HepG2 (cell line): ENCODE results near the gene CCDC116. TPM values are rescaled to one million over a fixed set of nuclear protein-coding genes. Genes with fewer than 3 reads are reported as not detected.

ENCODE experiments used
- ARID2 ChIP-seq: sonication (generic); formaldehyde crosslinking; IDR thresholded peaks from 2 replicates; pipeline ENCODE4 v1.8.1; 2022; ENCODE audit warnings: mild to moderate bottlenecking, missing genetic modification reagents, borderline replicate concordance
- ATM ChIP-seq: fragments of 450-650 bp; IDR thresholded peaks from 2 replicates; pipeline ENCODE4 v1.7.1; 2017; ENCODE audit warnings: mild to moderate bottlenecking, borderline replicate concordance
- CCDC6 ChIP-seq: sonication (generic); formaldehyde crosslinking; IDR thresholded peaks from 2 replicates; pipeline ENCODE4 v1.8.1; 2022; ENCODE audit warnings: mild to moderate bottlenecking, missing genetic modification reagents, moderate library complexity
- GATA4 ChIP-seq: sonication (generic); IDR thresholded peaks from 2 replicates; pipeline ENCODE4 v1.6.1; 2016; ENCODE audit warnings: antibody characterized with exemption, low read depth, borderline replicate concordance
- HOXA3 ChIP-seq: sonication (generic); formaldehyde crosslinking; IDR thresholded peaks from 2 replicates; pipeline ENCODE4 v1.5.0; 2020; ENCODE audit warnings: missing genetic modification reagents
- KDM4B ChIP-seq: sonication (generic); formaldehyde crosslinking; IDR thresholded peaks from 2 replicates; pipeline ENCODE4 v1.4.0; 2020; ENCODE audit warnings: missing genetic modification reagents
- MEIS1 ChIP-seq: sonication (generic); formaldehyde crosslinking; IDR thresholded peaks from 2 replicates; pipeline ENCODE4 v1.9.0; 2021; ENCODE audit warnings: mild to moderate bottlenecking, missing genetic modification reagents, moderate library complexity, borderline replicate concordance
- NCOA2 ChIP-seq: sonication (generic); formaldehyde crosslinking; IDR thresholded peaks from 2 replicates; pipeline ENCODE4 v1.8.0; 2022; ENCODE audit warnings: inconsistent platforms
- POLR2A ChIP-seq, 2 experiments: IDR thresholded peaks; 2 replicates each; pipeline ENCODE4 v1.6.1; 2011; ENCODE audit warnings: low read depth in 2 of 2, low read length in 2 of 2, mild to moderate bottlenecking in 1 of 2, moderate library complexity in 1 of 2; ENCODE audit not compliant: insufficient read depth in 1 of 2
- RFX5 ChIP-seq: IDR thresholded peaks from 2 replicates; pipeline ENCODE4 v1.6.1; 2011; ENCODE audit warnings: low read depth, low read length, improper control_type of control experiment
- RXRA ChIP-seq: sonication (generic); formaldehyde crosslinking; IDR thresholded peaks from 2 replicates; pipeline ENCODE4 v1.5.1; 2020; ENCODE audit warnings: missing genetic modification reagents
- SIN3B ChIP-seq: fragments of 150-350 bp; IDR thresholded peaks from 2 replicates; pipeline ENCODE4 v1.6.1; 2014; ENCODE audit warnings: low read length
- SIX1 ChIP-seq: sonication (generic); formaldehyde crosslinking; IDR thresholded peaks from 2 replicates; pipeline ENCODE4 v1.4.0; 2020; ENCODE audit warnings: missing genetic modification reagents, borderline replicate concordance
- SMC3 ChIP-seq: IDR thresholded peaks from 2 replicates; pipeline ENCODE4 v1.6.1; 2011; ENCODE audit warnings: low read length, improper control_type of control experiment
- SP5 ChIP-seq: IDR thresholded peaks from 2 replicates; pipeline ENCODE4 v1.6.1; 2016; ENCODE audit warnings: low read depth, borderline replicate concordance
- ZNF430 ChIP-seq: sonication (generic); formaldehyde crosslinking; IDR thresholded peaks from 2 replicates; pipeline ENCODE4 v1.9.0; 2021; ENCODE audit warnings: mild to moderate bottlenecking, missing genetic modification reagents
- ZNF432 ChIP-seq: sonication (generic); formaldehyde crosslinking; IDR thresholded peaks from 2 replicates; pipeline ENCODE4 v1.5.0; 2020; ENCODE audit warnings: missing genetic modification reagents, mild to moderate bottlenecking, borderline replicate concordance
- ZNF589 ChIP-seq: sonication (generic); formaldehyde crosslinking; conservative IDR thresholded peaks from 2 replicates; pipeline ENCODE4 v1.8.0; 2022; ENCODE audit warnings: mild to moderate bottlenecking, moderate library complexity, missing genetic modification reagents
- ZNF619 ChIP-seq: sonication (generic); formaldehyde crosslinking; IDR thresholded peaks from 2 replicates; pipeline ENCODE4 v1.4.0; 2020; ENCODE audit warnings: mild to moderate bottlenecking, missing genetic modification reagents
- ZNF724P ChIP-seq: sonication (generic); formaldehyde crosslinking; IDR thresholded peaks from 2 replicates; pipeline ENCODE4 v1.8.0; 2022; ENCODE audit warnings: missing genetic modification reagents, borderline replicate concordance
- polyA plus RNA-seq, 8 experiments: library from polyadenylated mRNA; depleted of rRNA in 3 of 8; stranded (reverse) in 7 of 8; unstranded in 1 of 8; fragments of >200 nt; fragmentation: Illumina TruSeq in 4 of 8; extraction: Trizol in 4 of 8; gene quantifications; 2 replicates each; pipeline versions ENCODE4 v1.2.1 to v1.2.3, GENCODE V29; 2011 to 2016; ENCODE audit warnings: low read depth in 4 of 8, missing spikeins in 1 of 8, mixed read lengths in 1 of 8; ENCODE audit not compliant: insufficient read depth in 1 of 8
- total RNA-seq, 5 experiments: library from RNA; depleted of rRNA; stranded (reverse); fragments of >200 nt; fragmentation: Illumina TruSeq; extraction: Trizol; gene quantifications; 2 replicates each; pipeline ENCODE4 v1.2.3, GENCODE V29; 2016; ENCODE audit warnings: low read depth in 1 of 5
- TF ChIP-seq, protein P1 (sequence below): sonication (generic); IDR thresholded peaks from 2 replicates; pipeline ENCODE4 v1.6.1; 2016; ENCODE audit warnings: low read depth, borderline replicate concordance
- TF ChIP-seq, protein P2 (sequence below): sonication (generic); formaldehyde crosslinking; IDR thresholded peaks from 2 replicates; pipeline ENCODE4 v1.4.0; 2020; ENCODE audit warnings: missing genetic modification reagents, borderline replicate concordance
- TF ChIP-seq, protein P3 (sequence below): sonication (generic); formaldehyde crosslinking; IDR thresholded peaks from 2 replicates; pipeline ENCODE4 v1.5.0; 2020; ENCODE audit warnings: missing genetic modification reagents
- TF ChIP-seq, protein P4 (sequence below): sonication (generic); formaldehyde crosslinking; IDR thresholded peaks from 2 replicates; pipeline ENCODE4 v1.4.0; 2020; ENCODE audit warnings: low read depth, mild to moderate bottlenecking, missing genetic modification reagents
- TF ChIP-seq, protein P5 (sequence below): sonication (generic); formaldehyde crosslinking; IDR thresholded peaks from 2 replicates; pipeline ENCODE4 v1.4.0; 2020; ENCODE audit warnings: mild to moderate bottlenecking, missing genetic modification reagents

CCDC116 gene
- total and polyA plus RNA-seq, 2 of the 13 experiments (the other 11 are each of a cell fraction or from before 2014, with no cell fraction given): 0.15 to 0.33 TPM

DNA sequence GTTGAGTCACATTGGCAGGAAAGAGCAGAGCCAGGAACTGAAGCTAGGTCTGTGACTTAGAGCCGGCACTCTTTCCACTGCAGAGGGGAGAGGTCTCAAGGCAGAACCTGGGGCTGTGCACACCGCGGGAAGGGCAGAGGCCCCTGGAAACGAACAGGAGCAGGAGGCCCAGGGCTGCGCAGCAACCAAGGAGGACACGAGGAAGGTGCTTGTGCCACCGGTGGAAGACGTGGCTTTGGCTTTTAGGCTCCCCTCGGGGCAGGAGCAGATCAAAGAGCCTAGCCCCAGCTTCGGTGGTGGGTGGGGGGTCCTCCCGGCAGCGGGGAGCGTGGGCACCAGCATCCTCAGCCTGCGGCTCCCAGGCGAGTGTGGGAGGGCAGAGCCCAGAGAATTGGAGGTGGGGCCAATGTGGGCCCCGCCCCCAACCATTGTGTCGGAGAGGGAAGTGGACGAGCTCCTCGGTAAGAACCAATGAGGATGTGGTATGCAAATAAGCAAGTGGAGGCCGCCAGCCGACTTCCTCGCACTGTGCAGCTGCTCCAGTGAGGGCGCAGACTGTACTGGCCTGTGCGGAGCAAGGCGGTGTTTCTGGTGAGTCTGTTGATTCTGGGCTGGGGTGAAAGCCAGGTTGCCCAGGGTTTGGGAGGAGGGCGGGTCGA lies at the start of gene CCDC116 (continued):
- no peak for TF ChIP-seq RFX5
- TF ChIP-seq MEIS1 (CRISPR knock-in tag): no peak
- TF ChIP-seq, protein P1, sequence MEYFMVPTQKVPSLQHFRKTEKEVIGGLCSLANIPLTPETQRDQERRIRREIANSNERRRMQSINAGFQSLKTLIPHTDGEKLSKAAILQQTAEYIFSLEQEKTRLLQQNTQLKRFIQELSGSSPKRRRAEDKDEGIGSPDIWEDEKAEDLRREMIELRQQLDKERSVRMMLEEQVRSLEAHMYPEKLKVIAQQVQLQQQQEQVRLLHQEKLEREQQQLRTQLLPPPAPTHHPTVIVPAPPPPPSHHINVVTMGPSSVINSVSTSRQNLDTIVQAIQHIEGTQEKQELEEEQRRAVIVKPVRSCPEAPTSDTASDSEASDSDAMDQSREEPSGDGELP: no peak
- TF ChIP-seq, protein P2, sequence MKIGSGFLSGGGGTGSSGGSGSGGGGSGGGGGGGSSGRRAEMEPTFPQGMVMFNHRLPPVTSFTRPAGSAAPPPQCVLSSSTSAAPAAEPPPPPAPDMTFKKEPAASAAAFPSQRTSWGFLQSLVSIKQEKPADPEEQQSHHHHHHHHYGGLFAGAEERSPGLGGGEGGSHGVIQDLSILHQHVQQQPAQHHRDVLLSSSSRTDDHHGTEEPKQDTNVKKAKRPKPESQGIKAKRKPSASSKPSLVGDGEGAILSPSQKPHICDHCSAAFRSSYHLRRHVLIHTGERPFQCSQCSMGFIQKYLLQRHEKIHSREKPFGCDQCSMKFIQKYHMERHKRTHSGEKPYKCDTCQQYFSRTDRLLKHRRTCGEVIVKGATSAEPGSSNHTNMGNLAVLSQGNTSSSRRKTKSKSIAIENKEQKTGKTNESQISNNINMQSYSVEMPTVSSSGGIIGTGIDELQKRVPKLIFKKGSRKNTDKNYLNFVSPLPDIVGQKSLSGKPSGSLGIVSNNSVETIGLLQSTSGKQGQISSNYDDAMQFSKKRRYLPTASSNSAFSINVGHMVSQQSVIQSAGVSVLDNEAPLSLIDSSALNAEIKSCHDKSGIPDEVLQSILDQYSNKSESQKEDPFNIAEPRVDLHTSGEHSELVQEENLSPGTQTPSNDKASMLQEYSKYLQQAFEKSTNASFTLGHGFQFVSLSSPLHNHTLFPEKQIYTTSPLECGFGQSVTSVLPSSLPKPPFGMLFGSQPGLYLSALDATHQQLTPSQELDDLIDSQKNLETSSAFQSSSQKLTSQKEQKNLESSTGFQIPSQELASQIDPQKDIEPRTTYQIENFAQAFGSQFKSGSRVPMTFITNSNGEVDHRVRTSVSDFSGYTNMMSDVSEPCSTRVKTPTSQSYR (CRISPR knock-in tag): no peak
- no peak for TF ChIP-seq GATA4
- TF ChIP-seq, protein P3, sequence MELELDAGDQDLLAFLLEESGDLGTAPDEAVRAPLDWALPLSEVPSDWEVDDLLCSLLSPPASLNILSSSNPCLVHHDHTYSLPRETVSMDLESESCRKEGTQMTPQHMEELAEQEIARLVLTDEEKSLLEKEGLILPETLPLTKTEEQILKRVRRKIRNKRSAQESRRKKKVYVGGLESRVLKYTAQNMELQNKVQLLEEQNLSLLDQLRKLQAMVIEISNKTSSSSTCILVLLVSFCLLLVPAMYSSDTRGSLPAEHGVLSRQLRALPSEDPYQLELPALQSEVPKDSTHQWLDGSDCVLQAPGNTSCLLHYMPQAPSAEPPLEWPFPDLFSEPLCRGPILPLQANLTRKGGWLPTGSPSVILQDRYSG: no peak
- no peak for TF ChIP-seq SIN3B
- TF ChIP-seq ZNF619 (CRISPR knock-in tag): no peak
- TF ChIP-seq SIX1: no peak
- TF ChIP-seq KDM4B (CRISPR knock-in tag): no peak
- no peak for TF ChIP-seq CCDC6 (CRISPR knock-in tag)
- no peak for TF ChIP-seq ATM
- TF ChIP-seq HOXA3: no peak; the same call in 1 of the 2 replicates
- TF ChIP-seq, protein P4, sequence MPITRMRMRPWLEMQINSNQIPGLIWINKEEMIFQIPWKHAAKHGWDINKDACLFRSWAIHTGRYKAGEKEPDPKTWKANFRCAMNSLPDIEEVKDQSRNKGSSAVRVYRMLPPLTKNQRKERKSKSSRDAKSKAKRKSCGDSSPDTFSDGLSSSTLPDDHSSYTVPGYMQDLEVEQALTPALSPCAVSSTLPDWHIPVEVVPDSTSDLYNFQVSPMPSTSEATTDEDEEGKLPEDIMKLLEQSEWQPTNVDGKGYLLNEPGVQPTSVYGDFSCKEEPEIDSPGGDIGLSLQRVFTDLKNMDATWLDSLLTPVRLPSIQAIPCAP (CRISPR knock-in tag): no peak
- no peak for TF ChIP-seq ZNF724P
- no peak for TF ChIP-seq ZNF432
- TF ChIP-seq, protein P5, sequence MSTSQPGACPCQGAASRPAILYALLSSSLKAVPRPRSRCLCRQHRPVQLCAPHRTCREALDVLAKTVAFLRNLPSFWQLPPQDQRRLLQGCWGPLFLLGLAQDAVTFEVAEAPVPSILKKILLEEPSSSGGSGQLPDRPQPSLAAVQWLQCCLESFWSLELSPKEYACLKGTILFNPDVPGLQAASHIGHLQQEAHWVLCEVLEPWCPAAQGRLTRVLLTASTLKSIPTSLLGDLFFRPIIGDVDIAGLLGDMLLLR (CRISPR knock-in tag): no peak
- TF ChIP-seq ZNF430 (CRISPR knock-in tag): no peak
- 0 out of 2 replicates have a peak, but pooled peaks have one; percentile 25 for TF ChIP-seq ZNF589 (CRISPR knock-in tag)
- no peak for TF ChIP-seq SP5 (CRISPR knock-in tag)
- TF ChIP-seq SMC3: no peak
- TF ChIP-seq NCOA2 (CRISPR knock-in tag): no peak
- peak; percentile 17 to 41; a peak in 1 of 4 replicates for TF ChIP-seq POLR2A (IDR thresholded peaks at IDR 0.05; ENCODE audit: insufficient read depth in 1 of 2, low read depth in 2 of 2, low read length in 2 of 2)
- no peak for TF ChIP-seq ARID2 (CRISPR knock-in tag)
- 0 out of 2 replicates have a peak, but pooled peaks have one; percentile 15 for TF ChIP-seq RXRA
